H9 (cell line): ENCODE data around the gene MUSTN1. TPM values are rescaled to one million over a fixed set of nuclear protein-coding genes. Genes with fewer than 3 reads are reported as not detected.
A peak's percentile ranks its signal among the peaks of the same experiment; 100 is the strongest.

Experiments
- DNase-seq: peaks from one replicate; pipeline ENCODE4 v3.0.0-alpha.2; 2017
- H2AFZ ChIP-seq: one replicate; pipeline ENCODE4 v1.6.1; 2013; ENCODE audit warnings: mild to moderate bottlenecking, low read length, control low read depth, moderate library complexity
- H2AK5ac ChIP-seq: 2 replicates; pipeline ENCODE4 v1.6.1; 2013; ENCODE audit warnings: low read length, control low read depth, mixed read lengths; ENCODE audit not compliant: insufficient read length
- H2BK120ac ChIP-seq: one replicate; pipeline ENCODE4 v1.6.1; 2013; ENCODE audit warnings: low read depth, mild to moderate bottlenecking, low read length, control low read depth, inconsistent platforms; ENCODE audit not compliant: poor library complexity, severe bottlenecking
- H2BK12ac ChIP-seq: 2 replicates; pipeline ENCODE4 v1.6.1; 2013; ENCODE audit warnings: low read length, control low read depth, mixed read lengths, low read depth; ENCODE audit not compliant: insufficient read length
- H2BK15ac ChIP-seq: 2 replicates; pipeline ENCODE4 v1.6.1; 2013; ENCODE audit warnings: low read depth, low read length, control low read depth
- H2BK20ac ChIP-seq: one replicate; pipeline ENCODE4 v1.6.1; 2013; ENCODE audit warnings: low read depth, mild to moderate bottlenecking, low read length, control low read depth, inconsistent platforms; ENCODE audit not compliant: poor library complexity, severe bottlenecking
- H2BK5ac ChIP-seq: 2 replicates; pipeline ENCODE4 v1.6.1; 2013; ENCODE audit warnings: low read length, control low read depth, mixed read lengths; ENCODE audit not compliant: insufficient read length
- H3K14ac ChIP-seq: 2 replicates; pipeline ENCODE4 v1.6.1; 2013; ENCODE audit warnings: low read length, control low read depth; ENCODE audit not compliant: insufficient read depth
- H3K18ac ChIP-seq: 2 replicates; pipeline ENCODE4 v1.6.1; 2013; ENCODE audit warnings: low read depth, mild to moderate bottlenecking, mixed read lengths, low read length, control low read depth; ENCODE audit not compliant: insufficient read length
- H3K23ac ChIP-seq: 2 replicates; pipeline ENCODE4 v1.6.1; 2013; ENCODE audit warnings: low read length, control low read depth, mixed read lengths, low read depth; ENCODE audit not compliant: insufficient read length
- H3K23me2 ChIP-seq: 2 replicates; pipeline ENCODE4 v1.6.1; 2013; ENCODE audit warnings: low read depth, mild to moderate bottlenecking, mixed read lengths, low read length, control low read depth; ENCODE audit not compliant: insufficient read length, poor library complexity, severe bottlenecking
- H3K27ac ChIP-seq: 2 replicates; pipeline ENCODE4 v1.5.1; 2013; ENCODE audit warnings: low read length, control low read depth, mixed read lengths, low read depth; ENCODE audit not compliant: insufficient read length
- H3K27me3 ChIP-seq: 2 replicates; pipeline ENCODE4 v1.6.1; 2013; ENCODE audit warnings: low read length, control low read depth, inconsistent platforms; ENCODE audit not compliant: insufficient read depth
- H3K4ac ChIP-seq: 2 replicates; pipeline ENCODE4 v1.6.1; 2013; ENCODE audit warnings: low read depth, mild to moderate bottlenecking, control low read depth, inconsistent platforms, low read length, moderate library complexity
- H3K4me1 ChIP-seq: 2 replicates; pipeline ENCODE4 v1.6.1; 2013; ENCODE audit warnings: low read length, control low read depth, inconsistent platforms; ENCODE audit not compliant: insufficient read depth
- H3K4me2 ChIP-seq: 2 replicates; pipeline ENCODE4 v1.6.1; 2013; ENCODE audit warnings: low read length, control low read depth, mixed read lengths; ENCODE audit not compliant: insufficient read length, insufficient read depth
- H3K56ac ChIP-seq: 2 replicates; pipeline ENCODE4 v1.6.1; 2013; ENCODE audit warnings: low read depth, mild to moderate bottlenecking, mixed read lengths, low read length, control low read depth; ENCODE audit not compliant: insufficient read length
- H3K79me1 ChIP-seq: 2 replicates; pipeline ENCODE4 v1.6.1; 2013; ENCODE audit warnings: low read depth, mild to moderate bottlenecking, moderate library complexity, low read length, control low read depth, inconsistent platforms; ENCODE audit not compliant: insufficient read depth, poor library complexity, severe bottlenecking
- H3K79me2 ChIP-seq: 2 replicates; pipeline ENCODE4 v1.6.1; 2013; ENCODE audit warnings: low read length, control low read depth, inconsistent platforms; ENCODE audit not compliant: insufficient read depth
- H3K9ac ChIP-seq: 2 replicates; pipeline ENCODE4 v1.6.1; 2013; ENCODE audit warnings: low read length, control low read depth, mixed read lengths; ENCODE audit not compliant: insufficient read length; ENCODE audit errors: extremely low read depth
- H3K9me3 ChIP-seq: one replicate; pipeline ENCODE4 v1.6.1; 2013; ENCODE audit warnings: low read depth, low read length, inconsistent platforms; ENCODE audit not compliant: control insufficient read depth
- H3T11ph ChIP-seq: one replicate; pipeline ENCODE4 v1.6.1; 2013; ENCODE audit warnings: mild to moderate bottlenecking, low read length, control low read depth, inconsistent platforms
- H4K20me1 ChIP-seq: one replicate; pipeline ENCODE4 v1.6.1; 2013; ENCODE audit not compliant: control insufficient read depth, insufficient read length, insufficient read depth
- H4K5ac ChIP-seq: 2 replicates; pipeline ENCODE4 v1.6.1; 2013; ENCODE audit warnings: low read depth, mild to moderate bottlenecking, mixed read lengths, low read length, control low read depth; ENCODE audit not compliant: insufficient read length
- H4K8ac ChIP-seq: replicated peaks from 2 replicates; pipeline ENCODE4 v1.6.1; 2013; ENCODE audit warnings: low read length, control low read depth, mixed read lengths, low read depth; ENCODE audit not compliant: insufficient read length
- H4K91ac ChIP-seq: 2 replicates; pipeline ENCODE4 v1.6.1; 2013; ENCODE audit warnings: low read depth, mild to moderate bottlenecking, moderate library complexity, mixed read lengths, low read length, control low read depth; ENCODE audit not compliant: insufficient read length
- H3K27ac Mint-ChIP-seq, 3 experiments: 2 replicates in 2 of 3; 3 replicates in 1 of 3; pipeline ENCODE4 v1.8.0; 2020 to 2021; ENCODE audit warnings: mixed read lengths in 3 of 3, mild to moderate bottlenecking in 1 of 3, moderate library complexity in 1 of 3
- H3K27me3 Mint-ChIP-seq: 2 replicates; pipeline ENCODE4 v1.8.0; 2021; ENCODE audit warnings: low read depth, mild to moderate bottlenecking, moderate library complexity, mixed read lengths
- H3K36me3 Mint-ChIP-seq, 3 experiments: 2 replicates in 2 of 3; 3 replicates in 1 of 3; pipeline ENCODE4 v1.8.0; 2020 to 2021; ENCODE audit warnings: low read depth in 3 of 3, mixed read lengths in 3 of 3; ENCODE audit not compliant: insufficient read depth in 1 of 3
- H3K4me1 Mint-ChIP-seq, 2 experiments: 2 replicates each; pipeline ENCODE4 v1.8.0; 2020; ENCODE audit warnings: mixed read lengths in 2 of 2
- H3K4me3 Mint-ChIP-seq, 2 experiments: 2 replicates in 1 of 2; 3 replicates in 1 of 2; pipeline ENCODE4 v1.8.0; 2020 to 2021; ENCODE audit warnings: mild to moderate bottlenecking in 2 of 2, mixed read lengths in 2 of 2, moderate library complexity in 1 of 2
- H3K9me3 Mint-ChIP-seq, 2 experiments: 2 replicates in 1 of 2; 3 replicates in 1 of 2; pipeline ENCODE4 v1.8.0; 2020; ENCODE audit warnings: mild to moderate bottlenecking in 2 of 2, mixed read lengths in 2 of 2, moderate library complexity in 1 of 2
- WGBS: extraction: QIAGEN DNeasy Blood & Tissue Kit; methylation state at CpG from one replicate; pipeline ENCODE4 v1.1.7; 2013; ENCODE audit warnings: missing lambda C conversion rate, low lambda C conversion rate, mixed read lengths; ENCODE audit not compliant: insufficient read length; ENCODE audit errors: extremely low coverage; 5-methylcytosine and 5-hydroxymethylcytosine counted together
- total RNA-seq: library from RNA; stranded (reverse); gene quantifications from 2 replicates; pipeline ENCODE4 v1.2.1, GENCODE V29; 2021
- TF ChIP-seq, protein P1 (sequence below): fragments of 200-600 bp; sonication (generic); conservative IDR thresholded peaks from 3 replicates; pipeline ENCODE4 v1.8.0; 2021; ENCODE audit warnings: antibody characterized with exemption, mild to moderate bottlenecking

The MUSTN1 gene
- total RNA-seq, 1 experiment from 2014 or later, result 0.72 TPM

DNA sequence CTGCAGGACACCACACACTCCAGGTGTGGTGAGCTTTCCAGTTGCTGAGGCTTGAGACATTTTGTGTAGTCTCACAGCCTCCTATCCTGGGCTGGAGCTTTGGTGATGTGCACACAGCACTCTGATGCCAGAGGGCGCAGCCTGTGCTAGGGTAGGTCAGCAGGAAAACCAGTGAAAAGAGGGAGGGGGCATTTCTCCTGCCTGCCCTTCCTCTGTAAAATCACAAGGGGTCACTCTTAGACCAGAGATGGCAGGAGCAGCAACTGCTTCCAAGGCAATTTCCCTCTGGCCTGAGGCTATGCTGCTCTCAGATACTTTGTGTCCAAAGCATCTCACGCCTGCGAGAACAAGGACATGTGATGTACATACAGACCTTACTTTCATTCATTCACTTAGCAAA is 16.5 kb upstream of the MUSTN1 start:
- H4K20me1 ChIP-seq, result no peaks in the 10 kb centered on the region
- H4K8ac ChIP-seq, result no peak overlapping the region
- Mint-ChIP-seq H3K36me3 (peaks cover 15 to 40% (median 31%) of the 10 kb centered on the region in 3 experiments), H3K27ac (no peak overlapping the region), H3K27me3 (no peaks in the 10 kb centered on the region), H3K9me3 (no peaks in the 10 kb centered on the region; a peak in 1 of 5 replicates), H3K4me1 (peaks cover 7 to 8% of the 10 kb centered on the region in 2 experiments), H3K4me3 (no peak overlapping the region)
- WGBS, result no CpG with 5 or more reads among the region's 3 CpGs
- no peak overlapping the region for H3K56ac ChIP-seq
- H2BK5ac ChIP-seq, result no peak overlapping the region
- H3K18ac ChIP-seq, result no peak overlapping the region
- no peak overlapping the region for H4K91ac ChIP-seq
- H3K79me1 ChIP-seq, result no peaks in the 10 kb centered on the region
- no peaks in the 10 kb centered on the region for H3K9me3 ChIP-seq
- H2BK20ac ChIP-seq, result no peak overlapping the region
- no peak overlapping the region for H2AK5ac ChIP-seq
- H3K27me3 ChIP-seq, result no peaks in the 10 kb centered on the region
- H3T11ph ChIP-seq, result no peak overlapping the region
- H3K4me2 ChIP-seq, result no peak overlapping the region
- H3K27ac ChIP-seq, result no peak overlapping the region
- no peak overlapping the region for H4K5ac ChIP-seq
- H3K4ac ChIP-seq, result no peak overlapping the region
- no peak overlapping the region for H3K14ac ChIP-seq
- H3K9ac ChIP-seq, result no peak overlapping the region
- no peaks in the 10 kb centered on the region for H3K79me2 ChIP-seq
- no peaks in the 10 kb centered on the region for H3K23me2 ChIP-seq
- H3K4me1 ChIP-seq, result no peaks in the 10 kb centered on the region
- H2BK12ac ChIP-seq, result no peak overlapping the region
- DNase-seq, result peak; percentile 81
- no peak overlapping the region for H2AFZ ChIP-seq
- no peak overlapping the region for H3K23ac ChIP-seq
- no peak overlapping the region for H2BK15ac ChIP-seq
- TF ChIP-seq, protein P1, sequence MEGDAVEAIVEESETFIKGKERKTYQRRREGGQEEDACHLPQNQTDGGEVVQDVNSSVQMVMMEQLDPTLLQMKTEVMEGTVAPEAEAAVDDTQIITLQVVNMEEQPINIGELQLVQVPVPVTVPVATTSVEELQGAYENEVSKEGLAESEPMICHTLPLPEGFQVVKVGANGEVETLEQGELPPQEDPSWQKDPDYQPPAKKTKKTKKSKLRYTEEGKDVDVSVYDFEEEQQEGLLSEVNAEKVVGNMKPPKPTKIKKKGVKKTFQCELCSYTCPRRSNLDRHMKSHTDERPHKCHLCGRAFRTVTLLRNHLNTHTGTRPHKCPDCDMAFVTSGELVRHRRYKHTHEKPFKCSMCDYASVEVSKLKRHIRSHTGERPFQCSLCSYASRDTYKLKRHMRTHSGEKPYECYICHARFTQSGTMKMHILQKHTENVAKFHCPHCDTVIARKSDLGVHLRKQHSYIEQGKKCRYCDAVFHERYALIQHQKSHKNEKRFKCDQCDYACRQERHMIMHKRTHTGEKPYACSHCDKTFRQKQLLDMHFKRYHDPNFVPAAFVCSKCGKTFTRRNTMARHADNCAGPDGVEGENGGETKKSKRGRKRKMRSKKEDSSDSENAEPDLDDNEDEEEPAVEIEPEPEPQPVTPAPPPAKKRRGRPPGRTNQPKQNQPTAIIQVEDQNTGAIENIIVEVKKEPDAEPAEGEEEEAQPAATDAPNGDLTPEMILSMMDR, result peak; percentile 87
- no peak overlapping the region for H2BK120ac ChIP-seq
